GM06990 (cell line): ENCODE results near the gene DBF4B.

Experiments
- DNase-seq: peaks from one replicate; pipeline ENCODE4 v3.0.0-alpha.2; 2011; ENCODE audit not compliant: insufficient read length; ENCODE audit errors: extremely low read depth
- H3K27me3 ChIP-seq: replicated peaks from 2 replicates; pipeline ENCODE4 v1.6.0; 2011; ENCODE audit warnings: low read length; ENCODE audit not compliant: control insufficient read depth, insufficient read depth
- H3K36me3 ChIP-seq: 2 replicates; pipeline ENCODE4 v1.5.1; 2011; ENCODE audit warnings: low read length; ENCODE audit not compliant: control insufficient read depth, insufficient read depth
- H3K4me3 ChIP-seq: replicated peaks from 2 replicates; pipeline ENCODE4 v1.5.1; 2011; ENCODE audit warnings: low read depth, mild to moderate bottlenecking, control low read depth, low read length
- CTCF ChIP-seq: IDR thresholded peaks from 2 replicates; pipeline ENCODE4 v1.5.1; 2011; ENCODE audit warnings: low read length, control low read depth, mild to moderate bottlenecking, inconsistent platforms; ENCODE audit not compliant: insufficient read depth, poor library complexity, severe bottlenecking

The DBF4B gene, protein sequence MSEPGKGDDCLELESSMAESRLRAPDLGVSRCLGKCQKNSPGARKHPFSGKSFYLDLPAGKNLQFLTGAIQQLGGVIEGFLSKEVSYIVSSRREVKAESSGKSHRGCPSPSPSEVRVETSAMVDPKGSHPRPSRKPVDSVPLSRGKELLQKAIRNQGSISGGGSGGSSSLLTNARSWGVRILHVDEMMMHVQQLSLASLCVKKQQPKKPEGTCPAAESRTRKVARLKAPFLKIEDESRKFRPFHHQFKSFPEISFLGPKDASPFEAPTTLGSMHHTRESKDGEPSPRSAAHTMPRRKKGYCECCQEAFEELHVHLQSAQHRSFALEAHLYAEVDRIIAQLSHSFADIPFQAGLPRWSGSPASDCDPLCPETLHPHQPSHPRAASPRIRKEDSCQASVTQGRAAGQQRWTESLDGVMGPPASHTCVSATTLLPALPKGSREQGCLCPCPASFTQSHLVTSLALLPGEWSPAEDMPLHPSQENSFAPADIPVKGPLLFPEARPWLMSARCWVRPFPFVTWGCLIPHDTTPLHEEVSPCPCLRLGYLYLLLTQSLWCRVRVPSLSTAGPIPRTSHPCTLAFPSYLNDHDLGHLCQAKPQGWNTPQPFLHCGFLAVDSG

DNA sequence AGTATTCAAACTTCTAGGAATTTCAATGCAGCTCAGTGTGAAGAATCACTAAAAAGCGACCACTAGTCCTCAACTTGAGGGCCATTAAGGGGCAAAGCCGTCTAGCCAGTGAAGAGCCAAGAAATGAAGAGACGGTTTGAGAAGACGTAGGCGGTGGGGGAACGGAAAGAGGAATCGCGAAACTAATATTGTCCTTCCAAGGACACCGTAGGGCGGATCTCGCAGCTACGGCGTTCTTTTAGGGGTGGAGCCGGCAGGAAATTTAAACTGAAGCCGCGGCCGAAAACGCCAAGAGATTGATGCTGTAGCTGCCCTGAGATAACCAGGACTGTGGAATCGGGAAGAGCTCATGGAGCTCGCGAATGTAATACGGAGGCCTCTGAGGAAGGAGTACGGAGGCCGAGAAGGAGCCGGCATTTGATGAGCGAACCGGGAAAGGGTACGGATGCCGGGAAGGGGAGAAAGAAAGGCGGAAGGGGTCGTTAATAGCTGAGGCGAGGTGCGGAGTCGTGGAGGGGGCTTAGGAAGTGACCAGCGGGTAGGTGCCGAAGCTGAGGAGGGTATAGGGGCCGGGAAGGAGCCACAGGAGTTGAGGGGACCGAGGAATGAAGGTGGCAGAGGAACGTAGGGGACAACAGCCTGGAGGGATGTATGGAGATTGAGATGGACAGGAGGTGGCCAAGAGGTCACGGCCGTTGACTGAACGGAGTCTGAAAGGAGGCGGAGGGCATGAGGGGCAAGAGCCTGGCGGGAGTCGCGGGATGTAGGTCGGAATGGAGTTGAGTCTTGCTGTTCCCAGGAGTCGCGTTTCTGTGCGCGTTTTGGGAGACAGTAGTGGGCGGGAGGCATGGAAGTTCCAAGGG lies at the start of gene DBF4B:
DBF4B (plus strand) TSS at position 265 of the 863 bp plus-strand sequence; CDS start at position 421, 156 bp downstream.
- H3K36me3 ChIP-seq, result peaks cover under 1% of the 10 kb centered on the region
- no peaks in the 10 kb centered on the region for H3K27me3 ChIP-seq
- no peak for TF ChIP-seq CTCF
- H3K4me3 ChIP-seq, result peak within 1 kb of the TSS; percentile 98
- DNase-seq, result peak; percentile 71

- DNase-seq, result no peak
- H3K36me3 ChIP-seq, result no peaks in the 10 kb centered on the region
- no peak for TF ChIP-seq CTCF
- no peaks in the 10 kb centered on the region for H3K27me3 ChIP-seq
- no peak overlapping the region for H3K4me3 ChIP-seq
These were observed 46.6 kb upstream of the DBF4B start for GRCh38 chr17:44661835-44662234.

GRCh38 chr17:44663095-44663494 lies 45.4 kb upstream of the DBF4B start:
- Histone ChIP-seq H3K36me3 (no peaks in the 10 kb centered on the region), H3K4me3 (no peak overlapping the region), H3K27me3 (no peaks in the 10 kb centered on the region)
- no peak for DNase-seq
- no peak for TF ChIP-seq CTCF

- DNase-seq, result no peak
- Histone ChIP-seq H3K36me3 (no peaks in the 10 kb centered on the region), H3K4me3 (no peak overlapping the region), H3K27me3 (no peaks in the 10 kb centered on the region)
- TF ChIP-seq CTCF, result no peak
These were observed 43.6 kb upstream of the DBF4B start for GRCh38 chr17:44664867-44665266.

- no peaks in the 10 kb centered on the region for H3K27me3 ChIP-seq
- H3K36me3 ChIP-seq, result no peaks in the 10 kb centered on the region
- no peak overlapping the region for H3K4me3 ChIP-seq
- no peak for TF ChIP-seq CTCF
- DNase-seq, result no peak
These were observed 42.5 kb upstream of the DBF4B start for GRCh38 chr17:44666006-44666405.
